Smooth muscle cell (in vitro differentiated cells): Measurements from ENCODE around the gene NYAP2. TPM values are rescaled to one million over a fixed set of nuclear protein-coding genes. Genes with fewer than 3 reads are reported as not detected.

ENCODE experiments used
- DNase-seq: peaks from one replicate; lab custom pipeline; 2025; ENCODE audit not compliant: unreplicated experiment; lab: John Stamatoyannopoulos, UW
- H2AFZ ChIP-seq: fragments of 200-600 bp; sonication (generic); 2 replicates; pipeline ENCODE4 v1.6.0; 2016; ENCODE audit warnings: antibody characterized with exemption, low read depth, mild to moderate bottlenecking
- H3F3A ChIP-seq: fragments of 200-600 bp; sonication (generic); 2 replicates; pipeline ENCODE4 v1.6.0; 2017; ENCODE audit warnings: antibody characterized with exemption, low read depth
- H3K27ac ChIP-seq: fragments of 200-600 bp; sonication (generic); 2 replicates; pipeline ENCODE4 v1.5.1; 2016; ENCODE audit warnings: low read depth, mild to moderate bottlenecking
- H3K27me3 ChIP-seq: fragments of 200-600 bp; sonication (generic); 2 replicates; pipeline ENCODE4 v1.6.1; 2016; ENCODE audit warnings: low read depth, mild to moderate bottlenecking
- H3K36me3 ChIP-seq: fragments of 200-600 bp; sonication (generic); 2 replicates; pipeline ENCODE4 v1.5.1; 2016; ENCODE audit warnings: low read depth
- H3K4me1 ChIP-seq: fragments of 200-600 bp; sonication (generic); 2 replicates; pipeline ENCODE4 v1.5.1; 2016; ENCODE audit warnings: low read depth
- H3K4me2 ChIP-seq: fragments of 200-600 bp; sonication (generic); 2 replicates; pipeline ENCODE4 v1.6.0; 2016; ENCODE audit warnings: mild to moderate bottlenecking
- H3K4me3 ChIP-seq: fragments of 200-600 bp; sonication (generic); 2 replicates; pipeline ENCODE4 v1.5.1; 2016; ENCODE audit warnings: mild to moderate bottlenecking
- H3K79me2 ChIP-seq: fragments of 200-600 bp; sonication (generic); 2 replicates; pipeline ENCODE4 v1.6.0; 2016; ENCODE audit warnings: low read depth, mild to moderate bottlenecking
- H3K9ac ChIP-seq: fragments of 200-600 bp; sonication (generic); 2 replicates; pipeline ENCODE4 v1.6.0; 2016; ENCODE audit warnings: low read depth
- H3K9me3 ChIP-seq: fragments of 200-600 bp; sonication (generic); replicated peaks from 2 replicates; pipeline ENCODE4 v1.5.1; 2016; ENCODE audit warnings: low read depth
- H4K20me1 ChIP-seq: fragments of 200-600 bp; sonication (generic); 2 replicates; pipeline ENCODE4 v1.6.0; 2016; ENCODE audit warnings: low read depth
- CTCF ChIP-seq: fragments of 200-600 bp; sonication (generic); IDR thresholded peaks from 2 replicates; pipeline ENCODE4 v1.5.1; 2017; ENCODE audit warnings: borderline replicate concordance, mild to moderate bottlenecking, antibody characterized with exemption; ENCODE audit not compliant: insufficient read depth, poor library complexity, severe bottlenecking
- WGBS: methylation state at CpG from one replicate; pipeline ENCODE4 v1.1.7; 2016; ENCODE audit warnings: low lambda C conversion rate; 5-methylcytosine and 5-hydroxymethylcytosine counted together
- polyA plus RNA-seq: library from polyadenylated mRNA; unstranded; fragments of >200 nt; fragmentation: Nextera tagmentation; extraction: Ambion mirVana; gene quantifications from 2 replicates; pipeline ENCODE4 v1.2.1, GENCODE V29; 2016
- total RNA-seq: library from RNA; depleted of rRNA; stranded (reverse); fragments of >200 nt; gene quantifications from 2 replicates; pipeline ENCODE4 v1.2.3, GENCODE V29; 2014

Gene NYAP2
- total and polyA plus RNA-seq, 2 experiments from 2014 or later: not detected

GRCh38 chr2:225419033-225419432 lies 19.5 kb downstream of the NYAP2 start:
- H3K4me1 ChIP-seq: no peaks in the 10 kb centered on the region
- no peaks in the 10 kb centered on the region for H4K20me1 ChIP-seq
- no peak overlapping the region for H3K9ac ChIP-seq
- no peaks in the 10 kb centered on the region for H3K9me3 ChIP-seq
- no peaks in the 10 kb centered on the region for H3K79me2 ChIP-seq
- no peak overlapping the region for H3K27ac ChIP-seq
- DNase-seq: no peak
- no peaks in the 10 kb centered on the region for H3K27me3 ChIP-seq
- 90% methylated on average over 6 of the region's 6 CpGs for WGBS
- no peak overlapping the region for H3K4me2 ChIP-seq
- H3F3A ChIP-seq: no peaks in the 10 kb centered on the region
- TF ChIP-seq CTCF: no peak
- H3K36me3 ChIP-seq: no peaks in the 10 kb centered on the region
- no peak overlapping the region for H3K4me3 ChIP-seq
- H2AFZ ChIP-seq: no peak overlapping the region

- Histone ChIP-seq H3K9ac (no peak overlapping the region), H3F3A (no peaks in the 10 kb centered on the region), H3K27ac (no peak overlapping the region), H3K27me3 (no peaks in the 10 kb centered on the region), H3K4me2 (no peak overlapping the region), H2AFZ (no peak overlapping the region), H3K9me3 (no peaks in the 10 kb centered on the region), H3K79me2 (no peaks in the 10 kb centered on the region), H3K4me3 (no peak overlapping the region), H3K4me1 (no peaks in the 10 kb centered on the region), H3K36me3 (no peaks in the 10 kb centered on the region), H4K20me1 (no peaks in the 10 kb centered on the region)
- 96% methylated on average over 2 of the region's 2 CpGs for WGBS
- no peak for DNase-seq
- TF ChIP-seq CTCF: no peak
Observed at GRCh38 chr2:225422145-225422544, 22.6 kb downstream of the NYAP2 start.

GRCh38 chr2:225425284-225425683 lies 25.8 kb downstream of the NYAP2 start:
- no peaks in the 10 kb centered on the region for H3K4me1 ChIP-seq
- no peak overlapping the region for H3K4me3 ChIP-seq
- no peaks in the 10 kb centered on the region for H3K36me3 ChIP-seq
- H3K4me2 ChIP-seq: no peak overlapping the region
- no peak for TF ChIP-seq CTCF
- H3K9ac ChIP-seq: no peak overlapping the region
- no peak for DNase-seq
- no peaks in the 10 kb centered on the region for H4K20me1 ChIP-seq
- WGBS: 91% methylated on average over 1 of the region's 1 CpG
- no peak overlapping the region for H2AFZ ChIP-seq
- H3F3A ChIP-seq: no peaks in the 10 kb centered on the region
- H3K27me3 ChIP-seq: no peaks in the 10 kb centered on the region
- no peaks in the 10 kb centered on the region for H3K9me3 ChIP-seq
- no peak overlapping the region for H3K27ac ChIP-seq
- no peaks in the 10 kb centered on the region for H3K79me2 ChIP-seq

GRCh38 chr2:225428360-225428759 lies 28.9 kb downstream of the NYAP2 start:
- no peak for TF ChIP-seq CTCF
- DNase-seq: no peak
- Histone ChIP-seq H3K4me2 (no peak overlapping the region), H4K20me1 (no peaks in the 10 kb centered on the region), H3K79me2 (no peaks in the 10 kb centered on the region), H3K4me1 (no peaks in the 10 kb centered on the region), H3K36me3 (no peaks in the 10 kb centered on the region), H3K27me3 (no peaks in the 10 kb centered on the region), H3F3A (no peaks in the 10 kb centered on the region), H3K27ac (no peak overlapping the region), H2AFZ (no peak overlapping the region), H3K4me3 (no peak overlapping the region), H3K9me3 (no peaks in the 10 kb centered on the region), H3K9ac (no peak overlapping the region)
- WGBS: 61% methylated on average over 1 of the region's 1 CpG
